SIG-M5 treated with dmso at 0.1 percent for 504 hours (cell line): ENCODE results near the gene BTF3.

Source experiments
- DNase-seq: peaks from one replicate; lab custom pipeline; 2025; ENCODE audit not compliant: unreplicated experiment; lab: John Stamatoyannopoulos, UW

The BTF3 gene

DNA sequence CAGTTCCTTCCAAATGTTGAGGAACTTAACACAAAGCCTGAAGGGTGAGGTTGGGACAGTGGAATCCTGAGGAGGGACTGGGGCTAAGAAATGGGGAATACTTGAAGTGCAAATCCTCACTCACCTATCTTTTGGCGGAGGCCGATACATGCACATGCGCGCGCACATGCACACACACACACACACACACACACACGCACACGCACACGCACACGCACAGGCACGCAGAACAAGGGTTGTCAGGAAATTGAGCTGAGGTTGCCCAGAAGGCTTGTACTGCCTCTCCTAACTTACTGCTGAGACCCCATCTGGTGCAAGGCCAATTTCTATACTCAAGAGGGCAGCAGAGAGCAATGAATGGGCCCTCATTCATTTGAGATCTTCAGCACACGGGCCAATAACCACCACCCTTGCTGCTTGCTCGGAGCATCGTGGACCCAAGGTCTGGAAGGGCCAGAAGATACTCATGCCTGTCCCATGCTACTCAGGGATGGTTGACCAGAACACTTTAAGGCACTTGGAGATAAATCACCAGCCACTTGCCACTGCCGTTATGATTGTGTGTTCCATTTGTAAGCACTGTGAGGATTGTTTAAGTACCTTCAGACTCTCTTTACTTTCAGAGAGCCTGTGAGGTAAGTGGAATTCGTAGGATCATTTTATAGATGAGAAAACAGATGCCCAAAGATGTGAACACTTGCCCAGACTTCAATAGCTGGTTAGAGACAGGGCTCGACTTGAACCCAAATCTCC, 21.5 kb downstream of the BTF3 start:
- DNase-seq, result peak; percentile 92

DNA sequence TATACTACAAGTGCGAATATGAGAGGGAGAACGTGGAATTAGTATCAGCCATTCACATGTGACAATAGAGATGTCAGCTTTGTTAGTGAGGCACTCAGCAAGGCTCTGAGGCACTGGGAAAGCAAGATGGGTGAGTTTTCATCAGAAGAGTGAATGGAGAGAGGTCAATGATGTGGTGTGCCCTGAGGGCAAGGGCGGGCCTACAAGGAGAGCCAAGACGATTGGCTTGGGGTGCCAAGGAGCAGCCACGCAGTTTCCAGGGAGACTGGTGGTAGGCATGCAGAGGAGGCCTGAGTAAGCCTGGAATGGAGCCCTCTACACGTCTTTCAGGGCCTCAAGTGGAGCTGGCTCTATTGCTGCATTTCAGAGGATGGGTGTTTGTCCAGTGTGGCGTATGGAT, 24.7 kb downstream of the BTF3 start:
- no peak for DNase-seq

GRCh38 chr5:73523861-73524260, 25.6 kb downstream of the BTF3 start:
- no peak for DNase-seq

DNA sequence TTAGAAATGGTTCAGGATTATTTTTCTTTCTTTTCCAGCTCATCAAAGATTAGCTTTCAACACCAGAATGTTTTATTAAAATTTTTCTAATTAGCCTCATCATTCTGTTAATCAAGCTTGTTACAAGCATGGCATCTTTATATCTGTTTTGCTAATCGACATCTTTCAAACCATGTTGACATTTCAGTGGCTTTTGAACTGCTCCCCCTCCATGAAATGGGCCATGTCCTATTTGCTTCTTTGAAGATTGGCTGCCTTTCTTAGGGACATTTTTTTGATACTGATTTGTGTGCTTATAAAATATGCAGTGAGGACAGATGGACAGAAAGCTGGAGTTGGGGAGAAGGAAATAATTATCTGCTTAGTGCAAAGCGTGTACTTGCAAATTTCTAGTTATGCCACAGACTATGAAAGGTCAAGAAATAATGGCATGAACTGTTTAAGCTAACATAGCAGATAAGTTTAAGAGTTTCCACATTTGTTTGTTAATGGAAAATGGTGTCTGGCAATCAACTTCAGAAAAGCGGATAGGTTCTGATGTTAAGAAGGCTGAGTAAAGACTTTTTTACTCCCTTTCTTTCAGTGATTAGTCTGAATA, 27.5 kb downstream of the BTF3 start:
- DNase-seq, result no peak

DNA sequence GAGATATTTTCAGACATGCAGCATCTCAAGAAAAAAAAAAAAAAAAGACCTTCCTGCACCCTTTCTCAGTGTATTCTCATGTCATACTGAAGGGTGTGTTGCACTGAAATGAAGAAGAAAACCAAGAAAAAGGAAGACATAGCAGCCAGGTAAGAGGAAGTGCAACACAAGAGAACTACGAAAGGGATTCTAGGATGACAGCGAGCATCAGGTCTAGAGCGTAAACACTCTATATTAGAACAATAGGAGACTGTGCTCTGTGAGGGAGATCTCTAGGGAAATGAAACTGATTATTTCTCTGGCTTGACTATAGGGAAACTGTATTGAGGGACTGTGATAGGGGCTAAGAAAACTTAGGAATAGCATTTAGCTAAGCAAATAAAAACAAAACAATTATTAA, 30.0 kb downstream of the BTF3 start:
- DNase-seq, result peak; percentile 23

DNA sequence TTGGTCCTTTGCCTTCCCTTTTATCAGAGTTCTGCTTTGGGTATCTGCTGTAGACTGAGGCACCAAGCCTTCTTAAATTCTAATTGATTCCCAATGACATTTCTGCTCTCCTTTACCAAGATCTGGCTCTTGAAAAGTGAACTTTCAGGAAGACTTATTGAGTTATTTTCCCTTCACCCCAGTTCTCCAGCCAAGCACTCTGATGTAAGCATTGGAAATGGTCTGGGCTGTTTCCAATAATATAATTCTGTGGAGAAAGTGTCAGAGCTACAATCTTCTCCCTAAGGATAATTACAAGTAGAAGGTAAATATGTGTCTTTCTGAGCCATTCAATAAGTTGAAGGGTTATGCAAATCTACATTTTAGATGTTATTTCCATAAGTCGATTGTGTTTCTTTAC, 30.8 kb downstream of the BTF3 start:
- no peak for DNase-seq

GRCh38 chr5:73531356-73531755, 33.1 kb downstream of the BTF3 start:
- no peak for DNase-seq

GRCh38 chr5:73532195-73532594, 34.0 kb downstream of the BTF3 start:
- DNase-seq, result no peak

DNA sequence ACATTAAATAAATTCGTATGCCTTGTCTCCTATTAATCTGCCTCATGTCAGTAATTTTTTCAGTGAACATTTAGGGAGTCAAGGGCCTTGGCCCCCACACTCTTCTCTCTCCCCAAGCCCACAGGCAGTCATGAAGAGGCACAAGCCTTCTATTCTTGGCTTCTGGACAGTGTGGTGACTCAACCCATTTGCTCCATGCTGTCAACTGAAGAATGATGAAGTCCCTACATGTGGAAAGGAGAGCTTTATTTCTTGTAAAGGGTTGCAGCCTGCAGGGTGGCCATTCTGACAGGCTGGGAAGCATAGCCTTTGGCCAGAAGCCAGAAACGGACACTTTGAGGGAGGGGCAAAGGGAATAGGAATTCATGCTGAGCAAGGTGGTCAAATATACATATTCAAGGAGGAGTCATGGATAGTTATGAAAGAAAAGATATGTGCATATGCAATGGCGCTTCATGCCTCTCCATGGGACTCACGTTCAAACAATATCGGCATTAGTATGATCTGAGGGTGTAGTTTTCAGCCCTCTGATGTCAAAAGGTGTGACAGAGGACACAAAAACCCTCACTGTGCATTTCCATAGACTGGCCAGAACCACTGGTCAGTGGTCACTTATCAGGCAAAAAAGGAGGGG, 35.9 kb downstream of the BTF3 start:
- no peak for DNase-seq

GRCh38 chr5:73534971-73535370, 36.7 kb downstream of the BTF3 start:
- no peak for DNase-seq

- no peak for DNase-seq
Observed at GRCh38 chr5:73539730-73540129, 41.5 kb downstream of the BTF3 start.

DNA sequence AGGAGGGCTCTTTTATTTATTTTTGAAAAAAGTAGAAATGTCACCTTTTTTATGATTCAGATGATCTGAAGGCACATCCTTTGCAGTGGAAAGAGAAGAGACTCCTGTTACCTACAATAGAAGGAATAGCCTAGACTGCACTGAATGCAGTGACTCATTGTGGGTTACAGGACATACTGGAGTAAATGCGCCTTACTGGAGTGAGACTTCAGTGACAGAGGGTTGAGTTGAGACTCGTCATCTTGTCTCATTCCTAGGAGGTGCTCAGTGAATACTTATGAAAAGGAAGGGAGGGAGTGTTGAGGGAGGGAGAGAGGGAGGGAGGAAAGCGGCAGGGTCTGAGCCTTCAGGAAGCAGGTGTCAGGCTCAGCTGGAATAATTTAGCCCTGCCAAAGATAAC, 42.0 kb downstream of the BTF3 start:
- DNase-seq, result peak; percentile 23

DNA sequence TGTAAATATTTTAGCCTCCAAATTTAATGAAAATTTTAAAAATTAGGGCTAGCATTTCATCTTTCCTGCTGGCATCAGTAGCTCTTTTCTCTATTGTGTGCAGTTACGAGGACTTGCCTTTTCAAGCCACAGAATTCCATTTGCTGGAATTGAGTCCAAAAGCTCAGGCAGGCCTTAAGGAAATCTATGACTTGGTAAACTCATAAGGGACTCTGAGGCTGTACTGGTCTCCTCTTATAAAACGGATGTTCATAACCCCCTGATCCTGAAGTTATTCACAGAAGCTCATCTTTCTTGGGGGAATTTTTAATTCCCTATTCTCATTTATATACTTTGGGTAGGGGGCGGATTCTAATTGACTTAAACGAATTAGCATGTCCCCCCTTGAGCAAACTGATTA, 43.8 kb downstream of the BTF3 start:
- DNase-seq, result no peak

- DNase-seq, result no peak
Observed at GRCh38 chr5:73544429-73545402, 46.5 kb downstream of the BTF3 start.

- DNase-seq, result no peak
Observed at GRCh38 chr5:73545403-73545779, 47.1 kb downstream of the BTF3 start.

DNA sequence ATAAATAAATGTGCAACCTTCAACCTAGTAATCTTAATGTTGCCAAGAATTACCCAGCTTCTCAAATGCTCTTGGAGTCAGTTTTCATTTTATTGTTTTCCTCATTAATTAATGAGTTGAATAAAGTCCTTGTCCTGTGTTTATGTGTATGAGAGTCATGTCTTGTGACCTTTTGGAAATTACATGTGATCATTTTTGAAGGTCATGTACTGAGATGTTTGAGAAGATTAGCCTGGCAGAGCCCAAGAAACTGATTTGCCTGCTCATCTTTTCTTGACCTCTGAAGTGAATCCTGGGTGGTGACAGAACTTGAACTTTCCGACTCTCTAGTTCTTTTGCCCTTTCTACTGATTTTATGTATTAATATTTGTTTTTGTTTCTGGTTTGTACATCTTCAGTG, 51.8 kb downstream of the BTF3 start:
- DNase-seq, result no peak

DNA sequence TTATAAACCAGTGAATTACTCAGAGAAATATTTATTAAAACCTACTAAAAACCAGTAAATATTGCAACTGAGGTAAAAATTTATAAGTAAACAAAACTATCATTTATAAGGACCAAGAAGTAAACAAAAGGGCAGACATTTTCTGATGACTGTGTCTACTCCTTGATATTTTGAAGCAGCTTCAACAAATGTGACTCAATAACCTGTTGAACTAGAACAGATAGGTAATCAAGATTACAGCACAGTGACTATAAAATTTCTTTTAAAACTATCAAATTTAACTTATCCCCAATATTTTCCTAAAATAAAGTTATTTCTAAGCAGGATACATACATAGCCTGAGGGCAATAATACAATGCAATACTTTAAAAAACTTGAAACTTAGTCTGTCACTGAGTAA, 54.4 kb downstream of the BTF3 start:
- DNase-seq, result no peak
